Measurements from ENCODE around the gene HSPD1. TPM values are rescaled to one million over a fixed set of nuclear protein-coding genes. Genes with fewer than 3 reads are reported as not detected.

Gene HSPD1
- total RNA-seq, result 316 and 383 TPM in 2 replicates

DNA sequence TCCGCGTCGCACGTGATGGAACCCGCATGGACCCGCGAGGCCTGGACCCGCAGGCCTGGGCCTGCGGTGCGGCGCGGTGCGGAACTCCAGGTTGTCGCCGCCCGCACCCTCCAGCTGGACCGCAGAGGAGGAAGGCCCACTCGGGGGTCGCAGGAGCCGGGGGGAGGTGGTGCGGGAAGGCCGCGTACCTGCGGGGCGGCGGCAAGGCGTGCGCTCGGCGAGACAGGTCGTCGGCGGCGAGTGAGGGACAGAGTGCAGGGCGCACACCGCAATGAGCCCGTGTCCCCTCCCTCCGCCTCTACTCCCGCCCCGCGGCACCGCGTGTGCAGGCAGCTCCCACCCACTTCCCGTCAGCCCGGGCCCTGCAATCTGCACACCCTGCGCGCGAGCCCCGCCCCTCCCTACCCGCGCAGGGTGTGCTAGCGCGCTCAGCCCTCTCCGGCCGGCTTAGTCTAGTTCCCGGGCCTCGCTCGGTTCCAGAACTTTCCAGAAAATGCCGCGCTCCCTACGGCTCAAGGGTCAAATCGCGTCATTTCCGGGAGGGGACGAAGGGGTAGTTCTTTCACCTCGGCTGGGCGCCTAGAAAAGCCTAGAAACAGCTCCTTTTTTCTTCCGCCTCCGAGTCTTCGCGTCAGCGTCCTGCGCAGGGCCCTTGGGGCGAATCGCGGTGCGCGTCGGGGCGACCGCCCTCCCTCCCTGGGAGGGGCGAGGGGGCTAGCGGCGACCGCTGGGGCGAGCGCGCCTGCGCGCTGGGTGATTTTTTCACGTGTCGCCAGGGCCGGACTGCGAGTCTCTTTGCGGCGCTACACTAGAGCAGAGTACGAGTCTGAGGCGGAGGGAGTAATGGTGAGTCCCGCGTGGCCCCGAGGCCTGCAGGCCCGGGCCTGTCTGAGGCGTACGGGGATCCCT lies at the start of gene HSPD1, which contains the start of gene HSPE1:
Gene HSPD1, minus strand, starts transcription at position 247 of the 909 bp plus-strand sequence. CDS start 992 bp downstream, outside the sequence.
Gene HSPE1, plus strand, starts transcription at position 786 of the 909 bp plus-strand sequence. Its CDS starts 58 bp downstream, at position 844.

DNA sequence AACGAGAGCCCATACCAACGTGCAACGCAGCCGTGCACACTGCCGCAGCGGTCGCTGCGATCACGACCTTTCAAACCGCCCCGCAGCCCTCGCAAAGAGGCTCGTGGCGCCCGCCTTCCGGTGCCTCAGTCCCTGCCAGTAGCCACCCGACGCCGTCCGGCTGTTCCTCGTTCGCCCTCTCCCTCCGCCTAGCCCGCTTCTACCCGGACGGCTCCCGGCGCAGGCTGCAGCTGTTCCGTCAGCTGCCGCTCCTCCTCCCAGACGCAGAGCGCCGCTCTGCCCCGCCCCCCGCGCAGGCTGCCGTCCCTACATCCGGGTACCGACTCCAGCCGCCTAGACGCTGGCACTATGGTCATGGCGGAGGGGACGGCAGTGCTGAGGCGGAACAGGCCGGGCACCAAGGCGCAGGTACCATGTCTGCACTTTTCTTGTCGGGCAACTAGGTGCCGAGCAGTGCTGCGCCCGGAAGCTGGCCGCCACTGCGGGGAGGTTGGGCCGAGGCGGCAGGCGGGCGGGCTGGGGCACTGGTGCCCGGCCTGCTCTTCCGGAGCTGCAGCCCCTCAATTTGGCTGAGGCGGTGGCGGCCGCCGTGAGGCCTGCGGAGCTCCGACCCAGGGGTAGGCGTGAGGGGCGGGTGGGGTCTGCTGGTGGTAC lies 16.2 kb upstream of the HSPD1 start, which contains the start of gene MOB4:
Gene MOB4, plus strand, starts transcription at position 328 of the 654 bp plus-strand sequence. Its CDS starts 21 bp downstream, at position 349.

DNA sequence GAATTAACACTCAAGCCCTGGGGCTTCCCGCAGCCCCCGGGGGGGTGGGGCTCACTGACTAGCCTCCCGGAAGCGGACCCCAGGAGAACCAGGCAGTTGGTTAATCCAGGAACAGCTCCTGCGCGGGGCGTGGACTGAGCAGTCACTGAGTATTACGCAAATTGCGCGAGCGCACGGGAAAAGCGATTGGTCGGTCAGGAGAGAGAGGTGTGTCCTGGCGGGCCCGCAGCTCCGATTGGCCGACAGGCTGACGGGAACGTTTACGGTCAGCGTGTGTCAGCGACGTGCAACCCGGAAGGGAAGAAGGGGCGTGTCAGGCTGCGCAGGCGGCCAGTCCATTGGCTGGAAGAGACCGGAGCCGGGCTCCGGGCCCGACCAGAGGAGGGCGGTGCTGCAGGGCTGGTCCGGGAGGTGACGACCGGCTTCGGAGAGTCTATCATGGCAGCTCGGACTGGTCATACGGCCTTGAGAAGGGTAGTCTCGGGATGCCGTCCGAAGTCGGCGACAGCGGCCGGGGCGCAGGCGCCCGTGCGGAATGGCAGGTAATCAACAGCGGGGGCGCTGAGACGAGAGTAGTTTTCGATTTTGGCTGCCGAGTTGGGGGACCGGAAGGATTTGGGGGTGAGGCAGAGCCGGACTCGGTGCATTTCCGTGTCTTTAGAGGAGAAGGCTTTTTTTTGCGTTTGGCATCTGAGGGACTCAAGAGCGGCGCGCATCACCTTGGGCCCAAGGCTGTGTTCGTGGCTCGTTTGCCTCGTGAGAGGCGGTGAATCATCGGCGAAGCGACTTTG lies 46.3 kb downstream of the HSPD1 start, which contains the start of gene COQ10B:
Gene COQ10B, plus strand, starts transcription at position 430 of the 791 bp plus-strand sequence. Its CDS starts 9 bp downstream, at position 439.

Other genes starting within 250 kb of the HSPD1 start
- gene ANKRD44, start 189.1 kb downstream of the HSPD1 start, total RNA-seq, result 34.2 and 41.5 TPM in 2 replicates
- 225 and 327 TPM in 2 replicates for gene SF3B1, start 64.8 kb downstream of the HSPD1 start, total RNA-seq
- 52.9 and 54.2 TPM in 2 replicates for gene COQ10B, start 46.3 kb downstream of the HSPD1 start, total RNA-seq
- 140 and 252 TPM in 2 replicates for gene HSPE1, start 539 bp upstream of the HSPD1 start, total RNA-seq
- 30.7 and 31.9 TPM in 2 replicates for gene MOB4, start 16.2 kb upstream of the HSPD1 start, total RNA-seq
- gene RFTN2, start 175.7 kb upstream of the HSPD1 start, total RNA-seq, result 1.7 and 4.2 TPM in 2 replicates
- 3.1 and 4.1 TPM in 2 replicates for gene MARS2, start 205.5 kb upstream of the HSPD1 start, total RNA-seq